ENCODE results near the gene ANO10.

DNA sequence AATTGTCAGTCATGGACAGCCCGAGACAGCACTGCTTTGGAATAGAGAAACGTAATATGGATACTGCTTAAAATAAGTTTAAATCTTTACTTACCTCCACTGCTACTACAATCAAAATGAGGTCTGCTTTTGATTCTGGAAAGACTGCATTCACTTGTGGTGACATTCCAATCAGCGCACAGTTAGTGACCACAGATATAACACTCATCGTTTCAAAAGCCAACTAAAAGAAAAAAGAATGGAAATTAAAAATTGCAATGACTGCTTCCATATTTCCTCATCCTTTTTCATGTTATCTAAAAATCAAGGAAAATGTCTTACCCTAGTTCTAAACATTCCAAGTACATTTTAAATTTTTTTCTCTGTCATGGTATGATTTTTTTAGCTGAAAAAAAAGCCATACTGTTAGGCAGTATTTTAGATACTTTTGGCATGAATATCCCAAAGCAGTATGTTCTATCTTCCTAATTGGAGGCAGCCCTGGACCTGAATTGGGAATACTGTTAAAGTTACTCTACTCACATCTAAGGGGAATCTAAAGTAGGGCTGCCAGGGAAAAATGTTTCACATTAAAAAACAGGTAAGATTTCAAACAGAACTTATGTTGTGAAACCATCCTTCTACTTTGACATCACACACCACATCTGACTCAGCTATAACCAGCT is 72.1 kb downstream of the ANO10 start:
- TF ChIP-seq POLR2AphosphoS5 (IDR thresholded peaks at IDR 0.05; ENCODE audit: low read depth, low read length) (no peak), POLR2A (IDR thresholded peaks at IDR 0.05; ENCODE audit: low read depth, low read length) (no peak)
